Activated CD8-positive, alpha-beta T cell treated with anti-CD3 and anti-CD28 coated beads, Interleukin-2, amount 10 ng/mL, durations not matched to agents 7 days and 5 days (primary cell): ENCODE results near the gene DBH. TPM values are rescaled to one million over a fixed set of nuclear protein-coding genes. Genes with fewer than 3 reads are reported as not detected.
"Not testable (repeated sequence)": the region's sequence is repeated elsewhere in the genome, so short reads cannot be mapped to it uniquely, and the experiment has no call there.

Experiments used
- ATAC-seq: fragments of 150-1000 bp; cut with Tn5 transposase; one replicate; pipeline ENCODE4 v1.10.0; 2021; ENCODE audit warnings: moderate library complexity
- CTCF ChIA-PET: fragments of 350-600 bp; sonication (Branson Sonifier 250); formaldehyde crosslinking; loops from one replicate; lab custom pipeline; 2021; ENCODE audit warnings: antibody characterized with exemption; lab: Charles Lee
- POLR2A ChIA-PET: fragments of 350-600 bp; sonication (Branson Sonifier 250); formaldehyde crosslinking; loops from one replicate; lab custom pipeline; 2021; ENCODE audit warnings: antibody characterized with exemption; lab: Charles Lee
- DNase-seq: peaks from one replicate; pipeline ENCODE4 v3.0.0-alpha.2; 2020
- H3K27ac Mint-ChIP-seq: one replicate; pipeline ENCODE4 v1.8.0; 2021; ENCODE audit warnings: mild to moderate bottlenecking, mixed read lengths
- H3K27me3 Mint-ChIP-seq: one replicate; pipeline ENCODE4 v1.8.0; 2021; ENCODE audit warnings: low read depth, mixed read lengths
- H3K36me3 Mint-ChIP-seq: one replicate; pipeline ENCODE4 v1.8.0; 2021; ENCODE audit warnings: low read depth, mixed read lengths
- H3K4me1 Mint-ChIP-seq: one replicate; pipeline ENCODE4 v1.8.0; 2021; ENCODE audit warnings: low read depth, mixed read lengths
- H3K4me3 Mint-ChIP-seq: one replicate; pipeline ENCODE4 v1.8.0; 2021; ENCODE audit warnings: mild to moderate bottlenecking, mixed read lengths
- H3K9me3 Mint-ChIP-seq: one replicate; pipeline ENCODE4 v1.8.0; 2022; ENCODE audit warnings: mixed read lengths; ENCODE audit not compliant: insufficient read depth
- total RNA-seq, 2 experiments: library from RNA; stranded (reverse); gene quantifications; one replicate each; pipeline ENCODE4 v1.2.3, GENCODE V29; 2021

DBH gene
- total RNA-seq, 2 experiments from 2014 or later = not detected

DNA sequence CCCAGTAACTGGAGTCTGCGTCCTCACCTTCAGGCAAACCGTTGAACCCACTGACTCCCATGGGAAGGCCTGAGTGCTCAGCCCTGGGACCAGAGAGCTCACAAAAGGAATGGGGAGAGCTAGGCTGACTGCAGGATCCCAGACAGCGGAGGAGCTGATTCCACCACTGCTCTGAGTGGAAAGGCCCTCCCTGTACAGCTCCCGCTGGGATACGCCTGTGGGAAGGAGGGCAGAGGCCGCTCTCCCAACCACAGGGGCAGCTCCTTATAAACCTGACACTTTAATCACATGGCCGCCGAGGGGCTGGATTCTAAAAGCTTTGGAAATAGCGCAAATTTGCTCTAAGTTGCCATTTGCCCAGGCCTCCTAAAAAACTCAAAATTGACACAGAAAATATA lies 37.1 kb downstream of the DBH start:
- peak overlapping the region; percentile 34 for H3K27ac Mint-ChIP-seq
- peaks cover 3% of the 10 kb centered on the region for H3K36me3 Mint-ChIP-seq
- POLR2A ChIA-PET = interaction anchor here (2.8 kb wide), 1 partner anchor 10 kb away, joined by 10 read pairs; no protein-coding TSS in a partner anchor
- H3K4me1 Mint-ChIP-seq = peaks cover 30% of the 10 kb centered on the region
- CTCF ChIA-PET = interaction anchor here (1.0 kb wide), 1 partner anchor 10 kb away, joined by 3 read pairs; no protein-coding TSS in a partner anchor
- DNase-seq (no peak), ATAC-seq (no peak)
- no peak overlapping the region for H3K4me3 Mint-ChIP-seq
- H3K9me3 Mint-ChIP-seq = no peaks in the 10 kb centered on the region
- no peaks in the 10 kb centered on the region for H3K27me3 Mint-ChIP-seq

DNA sequence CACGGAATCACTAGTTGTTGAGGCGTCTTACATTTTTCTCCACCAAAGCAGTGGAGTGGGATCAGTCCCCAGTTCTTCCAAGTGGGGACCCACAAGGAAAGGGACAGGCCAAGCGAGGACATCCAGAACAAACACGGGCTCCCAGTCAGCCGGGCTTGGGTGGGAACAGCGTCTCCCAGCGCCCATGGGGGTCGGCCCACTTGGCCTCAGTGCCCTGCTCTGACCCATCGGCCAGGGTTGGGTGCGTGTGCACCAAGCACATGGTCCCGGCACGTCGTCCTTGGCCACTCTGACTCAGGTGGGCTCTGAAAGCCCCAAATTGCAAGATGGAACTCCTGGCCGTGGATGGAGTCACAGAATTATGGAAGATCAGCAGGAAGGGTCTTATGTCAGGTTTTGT lies 37.9 kb downstream of the DBH start:
- peaks cover 3% of the 10 kb centered on the region for H3K36me3 Mint-ChIP-seq
- ChIA-PET CTCF (no interaction called here), POLR2A (no interaction called here)
- H3K27me3 Mint-ChIP-seq = no peaks in the 10 kb centered on the region
- no peak for DNase-seq
- H3K4me3 Mint-ChIP-seq = no peak overlapping the region
- H3K4me1 Mint-ChIP-seq = peaks cover 38% of the 10 kb centered on the region
- no peak overlapping the region for H3K27ac Mint-ChIP-seq
- ATAC-seq = no peak
- no peaks in the 10 kb centered on the region for H3K9me3 Mint-ChIP-seq

GRCh38 chr9:133675796-133676195 lies 39.6 kb downstream of the DBH start:
- not testable (repeated sequence) for H3K4me3 Mint-ChIP-seq, H3K27me3 Mint-ChIP-seq, DNase-seq, ATAC-seq, H3K36me3 Mint-ChIP-seq, H3K9me3 Mint-ChIP-seq
- ChIA-PET POLR2A (interaction anchor here (0.7 to 1.3 kb wide), 2 partner anchors 11 to 17 kb away, joined by 3 to 4 read pairs; no protein-coding TSS in a partner anchor), CTCF (interaction anchor here (0.6 to 0.7 kb wide), 2 partner anchors 19 to 28 kb away, joined by 3 read pairs; no protein-coding TSS in a partner anchor)
- peak overlapping the region; percentile 96 for H3K27ac Mint-ChIP-seq
- peaks cover 38% of the 10 kb centered on the region for H3K4me1 Mint-ChIP-seq

DNA sequence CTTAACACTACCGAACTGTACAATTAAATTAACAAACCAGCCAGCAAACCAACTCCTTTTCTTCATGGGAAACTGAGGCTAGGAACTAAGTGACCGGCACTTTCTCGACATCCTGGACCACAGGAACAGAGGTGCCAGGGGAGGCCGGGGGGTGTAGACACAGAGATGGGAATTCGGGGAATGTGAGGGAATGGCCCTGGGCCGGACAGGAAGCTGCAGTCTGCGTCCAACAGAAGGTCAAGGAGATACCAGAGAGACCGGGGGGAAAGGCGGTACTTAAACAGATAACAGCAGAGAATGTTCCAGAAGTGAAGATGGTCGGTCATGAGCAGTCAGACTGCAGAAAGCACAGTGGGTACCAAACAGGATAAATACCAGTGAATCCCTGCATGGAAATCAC lies 40.3 kb downstream of the DBH start:
- Mint-ChIP-seq H3K27ac (peak overlapping the region; percentile 96), H3K9me3 (no peaks in the 10 kb centered on the region), H3K4me3 (no peak overlapping the region), H3K4me1 (peaks cover 38% of the 10 kb centered on the region), H3K27me3 (no peaks in the 10 kb centered on the region), H3K36me3 (peaks cover 3% of the 10 kb centered on the region)
- ATAC-seq (no peak), DNase-seq (no peak)
- ChIA-PET CTCF (interaction anchor here (0.7 to 1.8 kb wide), 5 partner anchors 19 to 66 kb away, joined by 3 to 9 read pairs (median 6); no protein-coding TSS in a partner anchor), POLR2A (interaction anchor here (0.7 to 1.6 kb wide), 7 partner anchors 9 to 25 kb away, joined by 3 to 26 read pairs (median 3); no protein-coding TSS in a partner anchor)

- DNase-seq (peak; percentile 86), ATAC-seq (peak; percentile 99)
- CTCF ChIA-PET = interaction anchor here (0.9 to 1.8 kb wide), 5 partner anchors 20 to 67 kb away, joined by 3 to 9 read pairs (median 6); no protein-coding TSS in a partner anchor
- POLR2A ChIA-PET = interaction anchor here (0.7 to 1.6 kb wide), 7 partner anchors 8 to 24 kb away, joined by 3 to 26 read pairs (median 3); no protein-coding TSS in a partner anchor
- Mint-ChIP-seq H3K27ac (peak overlapping the region; percentile 96), H3K4me1 (peaks cover 44% of the 10 kb centered on the region), H3K27me3 (no peaks in the 10 kb centered on the region), H3K4me3 (peak overlapping the region; percentile 12), H3K36me3 (peaks cover 3% of the 10 kb centered on the region), H3K9me3 (no peaks in the 10 kb centered on the region)
Observed at GRCh38 chr9:133677126-133678010, 41.2 kb downstream of the DBH start.

GRCh38 chr9:133679056-133679455 lies 42.9 kb downstream of the DBH start:
- no peaks in the 10 kb centered on the region for H3K9me3 Mint-ChIP-seq
- H3K27ac Mint-ChIP-seq = peak overlapping the region; percentile 73
- CTCF ChIA-PET = interaction anchor here (0.9 to 1.4 kb wide), 2 partner anchors 22 to 89 kb away, joined by 3 to 4 read pairs; no protein-coding TSS in a partner anchor

DNA sequence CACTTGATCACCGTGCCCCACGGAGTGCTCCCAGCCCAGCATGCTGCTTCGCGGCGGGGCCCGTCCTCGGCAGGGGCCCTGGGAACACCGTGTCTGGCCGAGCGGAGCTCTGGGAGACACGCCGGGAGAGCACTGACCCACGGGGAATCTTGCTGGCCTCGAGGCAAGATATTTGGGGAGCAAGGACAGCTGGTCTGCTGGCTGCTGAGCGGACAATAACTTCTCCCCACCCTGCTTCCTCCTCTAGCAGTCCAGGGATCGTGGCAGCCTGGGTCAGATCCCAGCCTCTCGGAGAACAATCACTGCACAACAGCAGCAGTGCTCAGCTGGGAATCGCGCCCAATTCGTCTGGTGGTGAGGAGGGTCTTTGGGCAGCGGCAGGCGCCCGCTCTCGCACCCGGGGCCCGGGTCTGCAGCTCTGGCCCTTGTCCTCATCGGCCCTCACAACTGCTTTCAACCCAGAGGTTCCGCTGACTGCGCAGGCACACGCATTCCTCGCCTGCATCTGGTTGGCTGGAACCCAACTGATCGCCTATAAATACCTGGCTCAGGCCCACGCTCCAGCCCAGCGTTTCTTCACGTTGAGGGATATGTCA lies 43.4 kb downstream of the DBH start:
- H3K27ac Mint-ChIP-seq = no peak overlapping the region
- ChIA-PET POLR2A (interaction anchor here (0.6 to 1.1 kb wide), 2 partner anchors 21 to 384 kb away, joined by 3 read pairs; no protein-coding TSS in a partner anchor), CTCF (interaction anchor here (1.4 kb wide), 1 partner anchor 21 kb away, joined by 4 read pairs; no protein-coding TSS in a partner anchor)
- H3K4me3 Mint-ChIP-seq = no peak overlapping the region
- ATAC-seq (no peak), DNase-seq (no peak)
- H3K9me3 Mint-ChIP-seq = no peaks in the 10 kb centered on the region
- H3K27me3 Mint-ChIP-seq = no peaks in the 10 kb centered on the region
- peaks cover 3% of the 10 kb centered on the region for H3K36me3 Mint-ChIP-seq
- peaks cover 64% of the 10 kb centered on the region for H3K4me1 Mint-ChIP-seq

More at GRCh38 chr9:133679056-133679455, 42.9 kb downstream of the DBH start:
- no peak overlapping the region for H3K4me3 Mint-ChIP-seq
- POLR2A ChIA-PET = interaction anchor here (1.1 kb wide), 1 partner anchor 22 kb away, joined by 3 read pairs; no protein-coding TSS in a partner anchor
- H3K4me1 Mint-ChIP-seq = peaks cover 59% of the 10 kb centered on the region
- DNase-seq (no peak), ATAC-seq (no peak)
- peaks cover 3% of the 10 kb centered on the region for H3K36me3 Mint-ChIP-seq
- no peaks in the 10 kb centered on the region for H3K27me3 Mint-ChIP-seq

GRCh38 chr9:133680250-133680975 lies 44.2 kb downstream of the DBH start:
- Mint-ChIP-seq H3K4me3 (no peak overlapping the region), H3K4me1 (peaks cover 70% of the 10 kb centered on the region), H3K27ac (no peak overlapping the region), H3K36me3 (peaks cover under 1% of the 10 kb centered on the region), H3K27me3 (no peaks in the 10 kb centered on the region), H3K9me3 (no peaks in the 10 kb centered on the region)
- CTCF ChIA-PET = interaction anchor here (1.4 kb wide), 1 partner anchor 21 kb away, joined by 4 read pairs; no protein-coding TSS in a partner anchor
- ATAC-seq (no peak), DNase-seq (no peak)
- POLR2A ChIA-PET = no interaction called here

DNA sequence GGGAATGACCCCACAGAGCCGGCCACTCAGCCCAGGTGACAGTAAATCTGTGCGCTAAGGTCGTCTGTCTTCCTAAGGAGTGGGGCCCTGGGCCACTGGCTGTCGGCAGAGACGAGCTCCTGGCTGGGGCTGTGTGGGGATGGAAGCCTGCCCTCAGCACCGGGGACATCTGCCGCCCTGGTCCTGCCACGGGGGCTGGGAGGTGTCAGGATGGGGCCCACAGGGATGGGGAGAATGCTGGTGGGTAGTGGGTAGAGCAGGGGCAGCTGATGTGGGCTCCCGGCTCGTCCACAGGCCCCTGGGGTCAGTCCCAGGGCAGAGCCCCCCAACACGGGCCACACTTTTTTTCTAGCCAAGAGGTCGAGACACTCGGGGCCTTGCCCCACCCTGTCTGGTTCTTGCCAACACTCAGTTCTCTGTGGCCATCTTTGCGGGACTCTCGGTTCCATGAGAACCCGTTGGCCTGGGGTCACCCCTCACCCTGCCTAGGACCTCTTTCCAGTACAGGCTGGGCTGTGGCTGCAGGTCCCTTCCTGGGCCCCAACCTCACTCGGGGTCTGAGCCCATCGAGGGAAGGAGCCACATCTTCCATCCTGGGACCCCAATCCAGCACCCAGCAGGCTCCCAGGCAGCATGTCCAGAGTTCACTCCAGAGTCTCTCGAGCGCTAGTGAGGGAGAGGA lies 45.0 kb downstream of the DBH start:
- DNase-seq = no peak
- no peak overlapping the region for H3K27ac Mint-ChIP-seq
- peaks cover 65% of the 10 kb centered on the region for H3K4me1 Mint-ChIP-seq
- H3K9me3 Mint-ChIP-seq = no peaks in the 10 kb centered on the region
- POLR2A ChIA-PET = no interaction called here
- no peak overlapping the region for H3K4me3 Mint-ChIP-seq
- CTCF ChIA-PET = no interaction called here
- no peak for ATAC-seq
- no peaks in the 10 kb centered on the region for H3K36me3 Mint-ChIP-seq
- H3K27me3 Mint-ChIP-seq = no peaks in the 10 kb centered on the region

- ChIA-PET CTCF (no interaction called here), POLR2A (no interaction called here)
- Mint-ChIP-seq H3K27ac (peak overlapping the region; percentile 62), H3K4me1 (peaks cover 64% of the 10 kb centered on the region), H3K36me3 (no peaks in the 10 kb centered on the region), H3K4me3 (no peak overlapping the region), H3K9me3 (no peaks in the 10 kb centered on the region), H3K27me3 (no peaks in the 10 kb centered on the region)
- no peak for DNase-seq
- ATAC-seq = no peak
Observed at GRCh38 chr9:133681658-133682306, 45.6 kb downstream of the DBH start.
